ENCODE data around the gene LTK.

DNA sequence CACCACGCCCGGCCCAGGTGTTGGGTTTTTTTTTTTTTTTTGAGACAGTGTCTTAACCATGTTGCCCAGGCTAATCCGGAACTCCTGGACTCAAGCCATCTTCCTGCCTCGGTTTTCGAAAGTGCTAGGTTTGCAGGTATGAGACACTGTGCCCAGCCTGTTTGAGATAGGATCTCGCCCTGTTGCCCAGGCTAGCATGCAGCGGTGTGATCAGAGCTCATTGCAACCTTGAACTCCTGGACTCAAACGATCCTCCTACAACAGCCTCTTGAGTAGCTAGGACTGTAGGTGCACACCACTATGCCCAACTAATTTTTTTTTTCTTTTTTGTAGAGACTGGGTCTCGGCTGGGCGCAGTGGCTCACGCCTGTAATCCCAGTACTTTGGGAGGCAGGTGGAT, 40.2 kb downstream of the LTK start:
- TF ChIP-seq SIN3A (IDR thresholded peaks at IDR 0.05; ENCODE audit: borderline replicate concordance, insufficient read depth, low read length) (no peak), POLR2AphosphoS5 (IDR thresholded peaks at IDR 0.05; ENCODE audit: low read depth, low read length) (no peak)
